K562 (cell line): ENCODE results near the gene LIX1L. TPM values are rescaled to one million over a fixed set of nuclear protein-coding genes. Genes with fewer than 3 reads are reported as not detected.

ENCODE experiments used
- ATAC-seq: fragments of 200-7000 bp; cut with Tn5 transposase; 3 replicates; pipeline ENCODE4 v1.9.1; 2020; ENCODE audit warnings: moderate library complexity
- BruUV-seq: library from RNA; stranded (reverse); fragments of 400-500 nt; replicated peaks from 2 replicates; lab custom pipeline; 2021; lab: Mats Ljungman, UMichigan
- CTCF ChIA-PET: fragments of 300-600 bp; formaldehyde crosslinking; extraction: SDS; loops from one replicate; lab custom pipeline; 2021; ENCODE audit warnings: low intra/inter-chr PET ratio; lab: Yijun Ruan, JAX
- POLR2A ChIA-PET: fragments of 300-600, 350-650 bp; sonication (Branson Sonifier 250); formaldehyde crosslinking; extraction: SDS; loops from one replicate; lab custom pipeline; 2021; ENCODE audit warnings: antibody characterized with exemption, inconsistent platforms; lab: Yijun Ruan, JAX
- DNase-seq, 4 experiments: peaks; one replicate each; pipeline versions ENCODE4 v3.0.0 to v3.0.0-alpha.2; 2011 to 2018; ENCODE audit warnings: low spot score in 3 of 4, mixed read lengths in 3 of 4; ENCODE audit errors: extremely low read depth in 1 of 4
- FAIRE-seq: peaks from 2 replicates; lab custom pipeline; 2011; peaks lifted over from hg19 to GRCh38; lab: Jason Lieb, UNC
- H2AFZ ChIP-seq: 2 replicates; pipeline ENCODE4 v1.6.0; 2011; ENCODE audit warnings: low read depth, low read length, control low read depth, inconsistent platforms
- H3K27ac ChIP-seq: fragments of 200-600 bp; 3 replicates; pipeline ENCODE4 v1.8.0; 2011; ENCODE audit warnings: low read depth, mild to moderate bottlenecking, control low read depth, inconsistent platforms, low read length, moderate library complexity, mixed read lengths; ENCODE audit errors: extremely low read depth
- H3K27me3 ChIP-seq, 2 experiments: fragments of 300-600 bp in 1 of 2; 2 replicates in 1 of 2; 3 replicates in 1 of 2; pipeline versions ENCODE4 v1.6.0 to v1.8.0; 2011; ENCODE audit warnings: inconsistent platforms in 2 of 2, low read length in 2 of 2, mild to moderate bottlenecking in 1 of 2, mixed read lengths in 1 of 2, moderate library complexity in 1 of 2; ENCODE audit not compliant: control insufficient read depth in 2 of 2, insufficient read depth in 2 of 2
- H3K36me3 ChIP-seq: fragments of 300-600 bp; 3 replicates; pipeline ENCODE4 v1.8.0; 2011; ENCODE audit warnings: mild to moderate bottlenecking, low read length, inconsistent platforms; ENCODE audit not compliant: control insufficient read depth, insufficient read depth
- H3K4me1 ChIP-seq, 2 experiments: fragments of 200-600 bp in 1 of 2; replicated peaks in 1 of 2; 2 replicates in 1 of 2; 3 replicates in 1 of 2; pipeline versions ENCODE4 v1.5.1 to v1.8.0; 2011; ENCODE audit warnings: inconsistent platforms in 2 of 2, low read length in 2 of 2, mild to moderate bottlenecking in 1 of 2, mixed read lengths in 1 of 2, moderate library complexity in 1 of 2; ENCODE audit not compliant: control insufficient read depth in 2 of 2, insufficient read depth in 2 of 2
- H3K4me2 ChIP-seq: 2 replicates; pipeline ENCODE4 v1.6.1; 2011; ENCODE audit warnings: low read length, control low read depth, inconsistent platforms, mixed read lengths; ENCODE audit not compliant: insufficient read depth
- H3K4me3 ChIP-seq: fragments of 200-600 bp; sonication (generic), shearing (Covaris generic); 2 replicates; pipeline ENCODE4 v1.5.1; 2016; ENCODE audit warnings: control low read depth, inconsistent platforms
- H3K79me2 ChIP-seq: fragments of 200-600 bp; 3 replicates; pipeline ENCODE4 v1.8.0; 2011; ENCODE audit warnings: low read length, inconsistent platforms; ENCODE audit not compliant: control insufficient read depth, insufficient read depth
- H3K9ac ChIP-seq, 2 experiments: 2 replicates each; pipeline versions ENCODE4 v1.6.0 to v1.6.1; 2011; ENCODE audit warnings: low read depth in 2 of 2, low read length in 2 of 2, control low read depth in 1 of 2, inconsistent platforms in 1 of 2, mild to moderate bottlenecking in 1 of 2, mixed read lengths in 1 of 2; ENCODE audit not compliant: insufficient read depth in 1 of 2
- H3K9me1 ChIP-seq: one replicate; pipeline ENCODE4 v1.6.0; 2011; ENCODE audit warnings: inconsistent platforms, mild to moderate bottlenecking, low read length, moderate library complexity; ENCODE audit not compliant: control insufficient read depth, insufficient read depth
- H3K9me3 ChIP-seq: replicated peaks from 2 replicates; pipeline ENCODE4 v1.5.1; 2011; ENCODE audit warnings: low read depth, low read length, inconsistent platforms; ENCODE audit not compliant: control insufficient read depth, insufficient read depth
- H4K20me1 ChIP-seq: replicated peaks from 2 replicates; pipeline ENCODE4 v1.6.1; 2011; ENCODE audit warnings: low read length, inconsistent platforms, mixed read lengths; ENCODE audit not compliant: control insufficient read depth, insufficient read depth
- ATF4 ChIP-seq: fragments of 450-650 bp; formaldehyde crosslinking; IDR thresholded peaks from 2 replicates; pipeline ENCODE4 v1.4.0; 2022; ENCODE audit warnings: mild to moderate bottlenecking, moderate library complexity
- ATF6 ChIP-seq: sonication (generic); formaldehyde crosslinking; IDR thresholded peaks from 2 replicates; pipeline ENCODE4 v1.4.0; 2020; ENCODE audit warnings: mild to moderate bottlenecking, missing genetic modification reagents
- IRF1 ChIP-seq: sonication (generic); formaldehyde crosslinking; IDR thresholded peaks from 2 replicates; pipeline ENCODE4 v1.8.0; 2022; ENCODE audit warnings: missing genetic modification reagents, mild to moderate bottlenecking, borderline replicate concordance
- KLF1 ChIP-seq: fragments of 450-650 bp; IDR thresholded peaks from 2 replicates; pipeline ENCODE4 v1.6.1; 2016; ENCODE audit warnings: missing genetic modification characterization, missing compliant biosample characterization
- NFXL1 ChIP-seq: fragments of 450-650 bp; formaldehyde crosslinking; IDR thresholded peaks from 2 replicates; pipeline ENCODE4 v1.4.0; 2021; ENCODE audit warnings: mild to moderate bottlenecking
- RNF219 ChIP-seq: fragments of 250-450 bp; sonication (Bioruptor Pico); IDR thresholded peaks from 2 replicates; pipeline ENCODE4 v1.5.0; 2022; ENCODE audit warnings: mild to moderate bottlenecking
- SPI1 ChIP-seq: IDR thresholded peaks from 2 replicates; pipeline ENCODE4 v1.6.1; 2011; ENCODE audit warnings: low read depth, low read length, control low read depth, borderline replicate concordance
- TFAM ChIP-seq: fragments of 250-450 bp; sonication (Bioruptor Pico); conservative IDR thresholded peaks from 2 replicates; pipeline ENCODE4 v1.5.0; 2021; ENCODE audit warnings: mild to moderate bottlenecking, moderate library complexity
- ZFPM2 ChIP-seq: fragments of 250-450 bp; sonication (Bioruptor Pico); IDR thresholded peaks from 2 replicates; pipeline ENCODE4 v1.5.1; 2022; ENCODE audit warnings: mild to moderate bottlenecking
- ZNF311 ChIP-seq: fragments of 250-450 bp; sonication (Bioruptor Pico); IDR thresholded peaks from 2 replicates; pipeline ENCODE4 v1.4.0; 2020; ENCODE audit warnings: mild to moderate bottlenecking, moderate library complexity
- ZNF592 ChIP-seq: fragments of 450-650 bp; IDR thresholded peaks from 2 replicates; pipeline ENCODE4 v1.6.1; 2017; ENCODE audit warnings: antibody characterized with exemption, mild to moderate bottlenecking
- WGBS: fragments of 100-300 bp; shearing (Covaris generic); methylation state at CpG from one replicate; pipeline ENCODE4 v1.1.6; 2016; ENCODE audit warnings: low coverage, mixed read lengths; ENCODE audit not compliant: insufficient coverage; ENCODE audit errors: missing lambda C conversion rate; 5-methylcytosine and 5-hydroxymethylcytosine counted together
- in situ Hi-C: fragments of 300-500 bp; cut with MboI; formaldehyde crosslinking; loops from 4 replicates; pipeline ENCODE4 v1.15.0; 2018; ENCODE audit warnings: inconsistent platforms, mixed read lengths
- intact Hi-C: fragments of 100-400 bp; cut with micrococcal nuclease; formaldehyde crosslinking; loops from 2 replicates; pipeline ENCODE4 v1.14.2; 2022
- polyA plus RNA-seq, 8 experiments: library from polyadenylated mRNA; depleted of rRNA in 4 of 8; stranded (reverse) in 5 of 8; unstranded in 3 of 8; fragments of >200 nt; fragmentation: Nextera tagmentation in 2 of 8; fragmentation: Illumina TruSeq in 1 of 8; extraction: Ambion mirVana in 2 of 8; extraction: Trizol in 1 of 8; gene quantifications; 2 replicates each; pipeline versions ENCODE4 v1.2.1 to v1.2.3, GENCODE V29; 2011 to 2014; ENCODE audit warnings: inconsistent platforms in 1 of 8, missing spikeins in 1 of 8
- total RNA-seq, 7 experiments: library from RNA; depleted of rRNA in 6 of 7; stranded (reverse); fragments of >200 nt in 6 of 7; fragmentation: Illumina TruSeq in 2 of 7; extraction: Trizol in 2 of 7; gene quantifications; 2 replicates each; pipeline versions ENCODE4 v1.2.1 to v1.2.3, GENCODE V29; 2011 to 2021; ENCODE audit warnings: low replicate concordance in 1 of 7

LIX1L gene
- total and polyA plus RNA-seq, 9 of the 15 experiments (the other 6 are each of a cell fraction or from before 2014, with no cell fraction given): 4.6 to 26.5 (median 12.5) TPM

GRCh38 chr1:145897969-145898368 lies 59.8 kb downstream of the LIX1L start (continued):
- TF ChIP-seq ZFPM2 (CRISPR knock-in tag) (no peak), ATF6 (CRISPR knock-in tag) (no peak), ZNF592 (no peak), ZNF311 (CRISPR knock-in tag) (no peak)

GRCh38 chr1:145895471-145895870 lies 62.3 kb downstream of the LIX1L start:
- Histone ChIP-seq H3K27ac (no peak overlapping the region), H3K27me3 (no peaks in the 10 kb centered on the region), H3K4me2 (no peak overlapping the region), H3K4me3 (no peak overlapping the region), H3K79me2 (no peaks in the 10 kb centered on the region), H2AFZ (no peak overlapping the region), H3K9me3 (no peaks in the 10 kb centered on the region), H3K36me3 (no peaks in the 10 kb centered on the region), H3K4me1 (peaks cover 17 to 34% of the 10 kb centered on the region in 2 experiments), H3K9me1 (no peaks in the 10 kb centered on the region), H3K9ac (no peak overlapping the region; a peak in 1 of 4 replicates), H4K20me1 (no peaks in the 10 kb centered on the region)
- no peak for FAIRE-seq
- DNase-seq: no peak
- BruUV-seq: no TSS peak
- intact Hi-C loops (no loop called here), in situ Hi-C loops (no loop called here)
- 75% methylated on average over 1 of the region's 1 CpG for WGBS
- POLR2A ChIA-PET: interaction anchor here (0.6 to 0.7 kb wide), 2 partner anchors 11 to 19 kb away, joined by 3 read pairs; no protein-coding TSS in a partner anchor
- no peak for ATAC-seq
- CTCF ChIA-PET: no interaction called here
- no peak for TF ChIP-seq SPI1
- no peak for TF ChIP-seq TFAM (CRISPR knock-in tag)
- no peak for TF ChIP-seq IRF1 (CRISPR knock-in tag)
- no peak for TF ChIP-seq NFXL1 (CRISPR knock-in tag)
- TF ChIP-seq RNF219 (CRISPR knock-in tag): no peak
- TF ChIP-seq ATF4 (CRISPR knock-in tag): no peak
- no peak for TF ChIP-seq KLF1 (tag)
